NCI-H2171 (cell line): ENCODE data around the gene SCTR.

ENCODE experiments used
- DNase-seq: peaks from one replicate; lab custom pipeline; 2025; lab: John Stamatoyannopoulos, UW

SCTR gene

DNA sequence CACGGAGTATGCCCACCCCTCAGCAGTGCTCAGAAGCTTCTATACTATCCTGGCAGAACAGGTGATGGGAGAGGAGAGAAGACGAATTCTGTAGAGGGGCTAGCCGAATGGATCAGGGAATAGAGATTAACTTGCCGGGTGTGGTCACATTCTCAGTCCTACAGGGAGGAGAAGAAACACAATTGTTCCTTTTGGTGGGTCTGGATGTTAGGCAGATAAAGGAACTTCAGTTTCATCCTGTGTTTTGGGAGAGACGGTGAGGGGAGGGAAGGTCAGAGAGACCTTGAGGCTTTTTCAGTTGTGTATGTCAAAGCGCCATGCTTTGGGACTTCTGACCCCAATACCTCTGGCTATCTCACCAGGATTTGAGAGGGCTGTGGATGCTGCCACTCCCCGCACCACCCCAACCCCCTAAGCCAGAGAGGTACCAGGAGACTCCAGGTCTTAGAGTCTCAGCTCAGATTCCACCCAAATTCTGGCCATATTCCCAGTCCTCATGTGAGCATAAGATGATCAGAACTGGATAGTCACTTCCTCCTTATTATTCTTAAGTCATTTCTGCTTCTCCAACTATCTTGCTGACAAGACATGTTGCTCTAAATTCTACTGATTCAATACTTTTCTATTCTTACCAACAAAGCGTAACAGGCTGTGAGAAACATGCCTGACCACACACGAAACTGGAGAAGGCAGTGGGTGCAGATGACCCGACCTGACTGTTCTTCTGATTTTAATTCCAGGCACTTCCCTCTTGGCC lies 94.9 kb downstream of the SCTR start:
- DNase-seq = no peak

DNA sequence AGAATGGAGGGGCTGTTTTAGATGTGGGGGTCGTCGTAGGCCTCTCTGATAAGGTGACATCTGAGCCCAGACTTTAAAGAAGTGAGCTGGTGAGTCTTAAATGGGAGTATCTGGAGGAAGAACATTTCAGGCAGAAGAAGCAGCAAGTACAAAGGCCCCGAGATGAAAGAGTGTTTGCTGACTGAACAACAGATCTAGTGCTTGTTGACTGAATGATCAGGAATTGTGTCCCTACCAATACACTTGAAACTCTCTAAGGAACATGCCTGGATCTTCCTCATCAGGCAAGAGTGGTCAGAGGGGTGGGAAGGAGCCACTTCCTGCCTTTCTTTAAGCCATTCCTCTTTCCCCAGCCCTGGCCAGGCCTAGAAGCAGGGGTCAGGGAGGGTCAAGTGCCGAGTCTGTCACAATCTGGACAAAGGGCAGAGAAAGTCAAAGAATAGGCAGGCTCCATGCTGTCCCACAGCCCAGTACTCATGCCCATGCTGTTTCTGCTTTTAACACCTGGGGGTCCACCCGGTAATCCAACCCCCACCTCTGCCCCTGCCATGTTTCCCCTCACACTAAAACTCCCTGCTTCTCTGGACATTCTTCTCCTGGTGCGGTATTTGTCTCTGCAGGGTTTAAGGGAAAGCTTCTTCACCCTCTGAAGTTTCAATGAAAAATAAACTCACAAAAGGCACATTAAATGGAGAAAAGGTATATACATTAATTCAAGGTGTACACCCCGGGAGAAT lies 95.6 kb downstream of the SCTR start:
- no peak for DNase-seq

DNA sequence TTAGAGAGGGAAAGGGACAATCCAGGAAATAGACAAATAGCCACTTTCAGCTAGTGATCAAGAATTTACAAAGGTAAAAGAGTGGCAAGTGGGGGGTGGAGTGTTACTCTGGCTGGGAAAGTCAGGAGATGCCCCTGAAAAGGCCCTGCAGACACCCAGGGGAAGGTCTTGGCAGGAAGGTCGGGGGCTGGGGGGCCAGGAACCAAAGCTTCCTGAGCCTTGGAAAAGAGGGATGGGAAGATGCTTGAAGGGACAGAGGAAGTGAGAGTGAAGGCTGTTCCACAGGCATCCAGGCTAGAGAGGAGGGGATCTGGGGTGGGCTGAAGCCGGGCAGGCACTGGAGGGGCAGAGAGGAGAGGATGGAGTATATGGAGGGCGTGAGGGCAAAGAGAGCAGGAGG lies 96.5 kb downstream of the SCTR start:
- DNase-seq = no peak

DNA sequence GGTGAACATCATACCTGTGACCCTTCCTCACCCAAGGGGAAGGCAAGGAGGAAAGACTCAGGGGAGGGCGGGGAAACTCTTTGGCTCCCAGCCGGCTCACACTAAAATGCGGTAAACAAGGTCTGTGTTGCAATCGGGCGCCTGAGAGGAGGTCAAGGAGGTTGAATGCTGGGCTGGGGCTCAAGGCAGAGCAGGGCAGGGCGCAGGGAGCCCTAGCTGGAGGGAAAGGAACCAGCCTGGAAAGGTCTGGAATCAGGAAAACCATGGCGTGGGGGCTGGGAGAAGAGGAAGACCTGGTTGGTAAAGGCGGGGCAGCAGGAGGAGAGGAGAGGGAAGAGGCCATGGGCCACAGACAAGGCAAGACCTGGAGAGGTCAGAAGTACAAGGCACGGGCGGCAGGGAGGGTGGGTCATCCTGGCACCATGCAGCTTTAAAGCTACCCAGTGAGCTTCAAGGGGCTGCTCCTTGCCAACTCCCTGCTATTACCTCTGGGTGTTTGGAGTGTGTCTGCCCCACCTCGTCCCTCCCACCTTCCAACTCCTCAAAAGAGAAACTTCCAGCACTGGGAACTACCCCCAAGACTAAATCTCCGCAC lies 97.4 kb downstream of the SCTR start:
- no peak for DNase-seq

DNA sequence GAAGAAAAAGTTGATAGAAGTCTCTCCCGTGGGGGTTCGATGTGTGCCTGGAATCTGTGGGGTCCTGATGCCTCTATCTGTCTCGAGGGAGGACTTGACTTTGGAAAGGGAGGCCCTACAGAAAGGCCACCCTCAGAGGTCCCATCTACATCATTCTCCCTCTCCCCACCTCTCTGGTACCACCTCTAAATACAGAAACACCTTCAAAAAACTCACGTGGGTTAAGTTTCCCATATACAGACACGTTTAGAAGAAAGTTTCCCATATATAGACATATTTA lies 97.9 kb downstream of the SCTR start:
- no peak for DNase-seq

DNA sequence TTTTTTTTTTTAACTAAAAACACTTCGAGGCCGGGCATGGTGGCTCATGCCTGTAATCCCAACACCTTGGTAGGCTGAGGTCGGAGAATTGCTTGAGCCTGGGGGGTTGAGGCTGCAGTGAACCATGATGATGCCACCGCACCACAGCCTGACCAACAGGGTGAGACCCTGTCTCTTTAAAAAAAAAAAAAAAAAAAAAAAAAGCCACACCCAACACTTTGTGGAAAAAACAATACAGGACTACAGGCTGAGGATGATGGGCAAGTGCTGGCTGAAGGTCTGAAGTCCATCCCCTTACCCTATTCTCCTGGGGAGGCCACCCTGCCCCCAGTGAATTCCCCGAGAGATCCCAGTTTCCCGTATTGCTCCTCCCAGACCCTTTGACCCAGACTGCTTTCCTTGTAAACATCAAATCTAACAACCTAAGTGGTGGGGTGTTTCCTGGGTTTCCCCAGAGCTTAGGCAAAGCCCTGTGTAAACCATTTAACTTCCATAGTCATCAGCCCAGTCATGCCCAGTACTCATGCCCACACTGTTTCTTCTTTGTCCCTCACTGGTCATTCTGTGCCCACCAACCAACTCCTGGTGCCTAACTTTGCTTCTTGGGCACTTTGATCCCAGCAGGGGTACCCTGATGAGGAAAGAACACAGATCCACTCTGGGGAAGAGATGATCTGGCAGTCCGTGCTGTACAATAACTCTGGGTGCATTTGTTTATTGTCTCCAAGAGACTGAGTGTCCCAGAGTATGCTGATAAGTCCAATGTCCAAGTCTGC lies 98.5 kb downstream of the SCTR start:
- DNase-seq = no peak

DNA sequence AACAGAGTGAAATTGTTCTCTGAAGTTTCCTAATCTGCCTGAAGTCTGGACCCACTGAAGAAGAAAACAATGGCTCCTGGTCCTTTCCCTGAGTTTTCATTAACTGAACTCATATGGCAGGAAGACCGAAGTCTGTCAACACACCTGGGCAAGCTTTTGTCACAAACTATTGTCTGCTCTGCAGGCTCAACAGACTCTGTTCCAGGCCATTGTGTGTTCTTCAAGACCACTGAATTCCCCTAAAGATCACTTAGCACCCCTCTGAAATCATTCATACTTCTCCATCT lies 99.2 kb downstream of the SCTR start:
- no peak for DNase-seq

DNA sequence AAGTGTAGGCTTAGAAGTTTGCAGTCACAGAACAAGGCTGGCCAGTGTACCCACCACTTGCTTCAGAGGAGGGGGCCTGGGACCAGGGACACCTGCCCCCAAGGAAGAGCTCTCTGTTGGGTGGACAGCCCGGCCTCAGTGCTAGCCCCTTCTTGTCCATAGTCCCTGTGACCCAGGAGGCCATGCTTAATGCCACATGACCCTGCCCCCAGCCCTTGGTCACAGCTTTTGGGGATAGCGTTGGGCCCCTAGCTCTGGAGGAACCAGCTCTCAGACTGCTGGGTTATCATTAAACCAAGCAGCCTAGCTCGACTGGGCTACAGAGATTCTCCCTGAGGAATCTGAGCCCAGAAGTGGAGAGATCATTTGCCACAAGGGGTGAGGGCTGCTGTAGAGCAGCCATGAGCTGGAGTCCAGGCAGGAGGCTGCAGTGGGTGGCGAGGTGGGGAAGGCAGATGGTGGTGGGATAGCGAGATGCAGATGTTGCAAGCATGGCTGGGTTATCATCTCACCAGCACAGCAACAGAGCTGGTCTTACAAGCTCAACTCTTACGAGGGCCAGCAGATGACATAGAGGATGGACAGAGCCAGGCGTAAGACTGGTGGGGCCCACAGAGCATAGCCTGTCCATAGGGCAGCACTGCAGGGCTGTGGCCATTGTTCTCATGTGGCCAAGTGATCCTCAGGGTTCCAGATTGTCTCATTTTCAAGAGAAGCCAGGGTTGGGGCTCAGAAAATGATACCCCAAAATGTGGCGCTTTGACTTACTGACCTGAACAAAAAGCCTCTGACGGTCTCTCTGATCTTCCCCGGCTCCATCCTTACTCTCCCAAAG lies 99.8 kb downstream of the SCTR start:
- DNase-seq = no peak

DNA sequence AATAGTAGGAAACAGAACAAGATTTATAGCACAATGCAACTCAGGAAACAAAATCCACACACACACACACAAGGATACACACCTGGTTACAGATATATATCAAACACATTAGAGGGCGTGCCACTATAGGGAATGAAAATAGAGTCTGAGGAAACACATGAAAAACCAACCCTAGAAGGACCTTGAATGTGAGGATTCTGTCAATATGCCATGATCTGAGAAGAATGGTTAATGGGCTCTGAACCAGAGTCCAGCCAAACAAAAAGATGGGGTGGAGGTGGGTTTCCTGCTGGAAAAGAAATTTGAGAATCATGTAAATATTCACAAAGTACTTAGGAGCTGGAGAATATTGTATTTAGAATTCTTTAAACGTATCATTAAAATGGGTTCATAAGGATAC lies 100.5 kb downstream of the SCTR start:
- no peak for DNase-seq

DNA sequence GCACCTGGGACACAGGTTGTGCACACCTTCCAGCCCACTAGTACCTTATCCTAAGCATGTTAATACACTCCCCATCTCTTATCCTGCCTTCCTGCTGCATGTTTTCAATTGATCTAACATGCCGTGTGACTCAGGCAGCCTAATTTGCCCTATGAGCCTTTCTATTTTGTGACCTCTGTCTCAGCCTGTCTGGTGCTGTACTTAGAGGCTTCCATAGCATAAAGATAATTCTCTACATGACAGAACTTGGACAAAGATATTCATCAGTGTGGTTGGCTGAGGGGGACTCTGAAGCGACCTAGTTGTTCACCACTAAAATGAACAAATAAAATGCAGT lies 101.2 kb downstream of the SCTR start:
- DNase-seq = no peak

DNA sequence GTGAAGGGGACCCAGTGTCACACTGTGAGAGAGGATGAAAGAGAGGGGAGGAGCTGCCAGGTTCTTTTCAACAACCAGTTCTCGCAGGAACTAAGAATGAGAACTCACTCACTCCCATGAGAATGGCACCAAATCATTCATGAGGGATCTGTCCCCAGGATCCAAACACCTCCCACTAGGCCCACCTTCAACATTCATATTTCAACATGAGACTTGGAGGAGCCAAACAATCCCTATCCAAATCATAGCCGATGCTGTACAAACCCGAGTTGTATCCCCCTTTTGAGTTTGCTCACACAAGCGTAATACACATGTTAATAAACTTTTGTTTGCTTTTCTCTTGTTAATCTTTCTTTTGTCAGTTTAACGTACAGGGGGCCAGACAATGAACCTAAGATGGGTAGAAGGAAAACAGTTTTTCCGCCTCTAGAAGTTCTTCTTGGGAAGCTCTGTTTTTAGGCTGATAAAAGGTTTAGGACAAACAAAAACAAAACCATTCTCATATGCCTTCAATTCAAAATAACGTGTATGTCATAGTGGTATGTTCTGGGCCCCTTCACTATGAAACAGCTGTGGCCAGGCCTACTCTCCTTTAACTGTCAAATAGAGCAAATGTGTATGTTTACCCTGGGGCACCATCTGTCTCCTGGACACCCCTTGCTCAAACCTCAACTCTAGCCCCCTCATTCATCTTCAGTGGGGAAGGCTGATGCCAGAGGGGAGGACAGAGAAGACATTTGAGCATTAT lies 101.7 kb downstream of the SCTR start:
- no peak for DNase-seq

DNA sequence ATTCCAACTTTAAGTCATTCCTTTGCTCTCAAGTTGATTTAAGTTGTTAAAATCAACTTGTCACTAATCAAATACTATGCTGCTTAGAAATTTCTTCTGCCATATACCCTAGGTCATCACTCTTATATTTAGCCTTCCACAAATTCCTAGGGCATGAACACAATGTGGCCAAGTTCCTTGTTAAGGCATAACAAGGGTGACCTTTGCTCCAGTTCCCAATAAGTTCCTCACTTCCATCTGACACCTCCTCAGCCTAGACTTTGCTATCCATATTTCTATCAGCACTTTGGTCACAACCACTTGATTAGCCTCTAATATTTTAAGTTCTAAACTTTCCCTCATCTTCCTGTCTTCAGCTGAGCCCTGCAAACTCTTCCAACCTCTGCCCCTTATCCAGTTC lies 102.5 kb downstream of the SCTR start:
- no peak for DNase-seq

DNA sequence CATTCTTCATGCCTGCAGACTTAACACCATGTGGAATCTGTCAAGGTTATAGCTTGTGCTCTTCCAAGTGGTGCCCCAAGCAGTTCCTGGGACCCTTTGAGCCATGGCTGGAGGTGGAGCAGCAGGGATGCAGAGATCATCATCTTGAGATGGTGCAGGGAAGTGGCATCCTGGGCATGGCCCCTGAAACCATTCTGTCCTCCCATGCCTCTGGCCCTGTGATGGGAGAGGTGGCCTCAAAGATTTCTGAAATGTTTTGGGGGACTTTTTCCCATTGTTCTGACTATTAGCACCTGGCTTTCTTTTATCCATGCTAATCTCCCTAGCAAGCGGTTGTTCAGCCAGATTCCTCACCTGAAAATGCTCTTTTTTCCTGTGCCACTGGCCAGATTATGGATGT lies 103.0 kb downstream of the SCTR start:
- no peak for DNase-seq

DNA sequence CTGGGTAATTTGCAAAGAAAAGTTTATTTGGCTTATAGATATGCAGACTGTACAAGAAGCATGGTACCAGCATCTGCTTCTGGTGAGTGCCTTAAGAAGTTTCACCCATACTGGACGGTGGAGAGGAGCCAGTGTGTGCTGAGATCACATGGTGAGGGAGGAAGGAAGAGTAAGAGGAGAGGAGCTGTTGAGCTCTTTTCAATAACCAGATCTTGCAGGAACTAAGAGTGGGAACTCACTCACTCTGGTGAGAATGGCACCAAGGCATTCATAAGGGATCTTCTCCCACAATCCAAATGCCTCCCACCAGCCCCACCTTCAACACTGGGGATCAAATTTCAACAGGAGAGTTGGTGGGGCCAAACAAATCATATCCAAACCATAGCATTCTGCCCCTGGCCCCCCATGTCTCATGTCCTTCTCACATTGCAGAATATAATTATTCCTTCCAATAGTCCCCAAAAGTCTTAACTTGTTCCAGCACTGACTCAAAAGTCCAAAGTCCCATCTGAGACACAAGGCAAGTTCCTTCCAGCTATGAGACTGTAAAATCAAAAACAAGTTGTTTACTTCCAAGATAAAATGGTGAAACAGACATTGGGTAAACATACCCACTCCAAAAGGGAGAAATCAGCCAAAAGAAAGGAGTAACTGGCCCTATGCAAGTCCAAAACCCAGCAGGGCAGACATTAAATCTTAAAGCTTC lies 104.3 kb downstream of the SCTR start:
- DNase-seq = no peak

DNA sequence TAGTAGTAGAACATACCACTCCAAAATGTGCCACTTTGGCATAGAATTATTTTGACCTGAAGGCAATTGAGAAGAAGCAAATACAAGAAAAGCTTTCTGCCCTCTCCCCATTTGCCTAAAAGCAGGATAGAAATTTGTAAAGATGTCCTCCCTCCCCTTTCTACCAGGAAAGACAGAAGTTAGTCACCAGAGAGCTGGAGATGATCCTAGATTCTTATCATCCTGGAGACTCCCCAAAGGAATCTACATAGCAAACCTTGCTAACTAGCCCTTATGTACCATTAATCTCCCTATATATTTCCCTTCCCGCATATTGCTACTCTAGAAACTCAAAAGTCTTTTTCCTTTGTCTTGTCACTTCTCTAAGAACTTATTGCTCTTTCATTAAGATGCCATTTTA lies 105.2 kb downstream of the SCTR start:
- no peak for DNase-seq

DNA sequence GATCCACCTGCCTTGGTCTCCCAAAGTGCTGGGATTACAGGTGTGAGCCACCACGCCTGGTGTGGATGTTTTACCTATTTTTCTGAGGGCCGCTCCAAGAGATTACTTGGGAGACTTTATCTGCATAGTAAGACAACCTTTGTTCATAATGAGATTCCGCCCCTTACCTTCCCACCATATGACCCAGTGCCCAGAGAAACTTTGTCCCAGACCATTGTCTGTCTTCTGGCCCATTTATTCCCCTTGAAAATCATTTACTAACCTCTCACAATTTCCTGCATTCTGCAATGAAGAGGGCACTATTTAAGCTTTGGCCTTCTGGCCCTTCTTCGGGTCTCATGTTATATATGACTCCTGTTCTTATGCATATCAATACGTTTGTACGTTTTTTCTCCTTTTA lies 106.4 kb downstream of the SCTR start:
- no peak for DNase-seq

DNA sequence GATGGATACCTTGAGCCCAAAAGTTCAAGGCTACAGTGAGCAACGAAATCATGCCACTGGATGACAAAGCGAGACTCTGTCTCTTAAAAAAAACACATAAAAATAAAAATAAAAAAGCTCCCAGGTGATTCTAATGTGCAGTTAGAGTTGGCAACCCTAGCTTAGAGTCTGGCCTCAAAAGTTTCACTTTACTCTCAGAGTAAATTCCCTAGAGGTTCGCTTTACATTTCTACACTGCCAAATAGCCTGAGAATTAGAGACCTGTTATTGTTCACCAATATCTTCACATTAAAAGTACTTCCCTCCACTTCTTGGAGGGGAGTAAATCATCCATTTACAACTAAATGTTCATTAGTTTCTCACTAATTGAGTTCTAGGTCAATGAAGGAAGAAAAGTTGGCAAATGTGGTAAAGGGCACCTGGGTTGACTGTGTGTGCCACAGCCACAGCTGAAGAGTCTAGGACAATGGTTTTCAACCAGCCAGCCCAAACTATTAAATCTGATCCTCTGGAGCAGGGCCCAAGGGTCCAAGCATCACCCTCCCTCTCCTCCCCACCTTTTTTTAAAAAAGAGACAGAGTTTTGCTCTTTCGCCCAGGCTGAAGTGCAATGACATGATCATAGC lies 107.9 kb downstream of the SCTR start:
- DNase-seq = no peak

DNA sequence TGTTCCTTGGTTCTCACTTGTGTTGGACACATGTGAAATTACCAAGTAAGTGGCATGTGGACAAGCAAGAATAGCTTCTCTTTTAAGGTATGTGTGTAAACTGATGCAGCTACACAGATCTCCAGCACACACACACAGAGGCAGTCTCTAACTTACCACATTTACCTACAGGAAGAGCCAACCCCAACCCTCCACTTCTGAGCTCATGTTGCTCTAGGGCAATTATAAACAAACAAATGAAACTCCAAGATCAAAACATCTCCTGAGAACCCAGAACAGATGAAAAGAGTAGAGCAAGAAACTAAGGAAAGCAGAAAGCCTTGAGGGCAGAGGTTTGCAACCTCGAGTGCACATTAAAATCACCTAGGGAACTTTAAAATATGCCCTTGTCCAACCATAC lies 108.7 kb downstream of the SCTR start:
- no peak for DNase-seq

DNA sequence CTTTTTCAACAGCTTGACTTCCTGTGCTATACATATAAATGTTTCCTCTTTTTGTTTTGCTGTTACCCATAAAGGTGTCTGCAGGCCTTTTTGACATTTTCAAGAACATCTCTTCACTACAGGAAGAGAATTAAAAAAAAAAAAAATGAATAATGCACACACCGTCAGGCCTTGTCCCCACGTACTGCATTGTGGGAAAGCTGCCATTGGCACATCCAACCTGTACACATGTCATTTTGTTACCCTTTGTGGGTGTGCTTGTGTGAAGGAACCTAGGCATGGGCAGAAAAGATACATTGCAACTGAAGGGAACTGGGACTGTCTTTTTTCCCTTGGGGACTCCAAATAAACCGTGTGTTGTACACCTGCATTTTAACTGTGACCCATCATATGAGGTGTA lies 109.4 kb downstream of the SCTR start:
- DNase-seq = no peak

DNA sequence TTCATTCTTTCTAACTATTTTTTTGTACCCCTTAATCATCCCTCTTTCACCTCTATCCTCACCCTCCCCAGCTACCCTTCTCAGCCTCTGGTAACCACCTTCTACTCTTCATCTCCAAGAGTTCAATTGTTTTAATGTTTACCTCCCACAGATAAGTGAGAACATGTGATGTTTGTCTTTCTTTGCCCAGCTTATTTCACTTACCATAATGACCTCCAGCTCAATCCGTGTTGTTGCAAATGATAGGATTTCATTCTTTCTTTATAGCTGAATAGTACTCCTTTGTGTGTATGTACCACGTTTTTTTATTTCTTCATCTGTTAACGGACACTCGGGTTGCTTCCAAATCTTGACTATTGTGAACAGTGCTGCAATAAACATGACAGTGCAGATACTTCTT lies 114.8 kb downstream of the SCTR start:
- DNase-seq = no peak

DNA sequence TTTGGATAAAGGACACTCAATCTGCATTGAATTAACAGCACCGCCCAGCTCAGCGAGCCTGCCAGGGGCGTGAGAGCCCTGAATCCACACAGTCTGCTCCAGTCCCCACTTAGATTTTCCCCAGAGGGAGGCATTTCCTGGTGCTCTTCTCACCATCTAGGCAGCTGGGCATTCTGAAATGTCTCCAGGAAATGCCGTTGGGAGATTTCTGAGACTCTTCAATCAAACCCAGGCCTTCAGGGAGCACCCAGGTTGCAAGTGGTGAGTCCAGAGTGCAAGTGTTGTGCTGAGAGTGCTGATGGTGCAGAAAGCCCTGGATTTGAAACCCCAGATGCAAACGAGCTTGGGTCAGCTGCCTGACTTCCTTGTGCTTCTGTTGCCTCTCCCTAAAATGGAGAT lies 116.1 kb downstream of the SCTR start:
- DNase-seq = no peak
